Gastroesophageal sphincter (tissue), 4 donors: ENCODE results near the gene CYTH3. TPM values are rescaled to one million over a fixed set of nuclear protein-coding genes. Genes with fewer than 3 reads are reported as not detected.

ENCODE experiments used
- ATAC-seq: fragments of 150-250 bp; one replicate; pipeline ENCODE4 v1.9.1; 2016; ENCODE audit warnings: mild to moderate bottlenecking, moderate library complexity
- H3K27ac ChIP-seq, 4 donors: fragments of 200-600 bp; sonication (generic) in 3 of 4; 1 replicate in 3 of 4; 2 replicates in 1 of 4; pipeline ENCODE4 v1.5.1; 2016 to 2019
- H3K27me3 ChIP-seq: fragments of 200-600 bp; sonication (generic); one replicate; pipeline ENCODE4 v1.5.1; 2019
- H3K36me3 ChIP-seq, 2 donors: fragments of 200-600 bp; sonication (generic); one replicate each; pipeline ENCODE4 v1.5.1; 2019; ENCODE audit warnings: control low read depth in 1 of 2
- H3K4me1 ChIP-seq, 3 donors: fragments of 200-600 bp; sonication (generic); 1 replicate in 2 of 3; 2 replicates in 1 of 3; pipeline ENCODE4 v1.5.1; 2016 to 2019; ENCODE audit warnings: control low read depth in 2 of 3
- H3K4me3 ChIP-seq, 2 donors: fragments of 200-600 bp; sonication (generic); one replicate each; pipeline ENCODE4 v1.5.1; 2019; ENCODE audit warnings: mild to moderate bottlenecking in 1 of 2, moderate library complexity in 1 of 2
- H3K9me3 ChIP-seq, 3 donors: fragments of 200-600 bp; sonication (generic); one replicate each; pipeline ENCODE4 v1.5.1; 2017 to 2019; ENCODE audit warnings: control low read depth in 2 of 3
- EP300 ChIP-seq: sonication (generic); formaldehyde crosslinking; IDR thresholded peaks from one replicate; pipeline ENCODE4 v1.6.1; 2017; ENCODE audit warnings: antibody characterized with exemption, mild to moderate bottlenecking
- POLR2A ChIP-seq, 2 donors: fragments of 450-650 bp; IDR thresholded peaks; one replicate each; pipeline ENCODE4 v1.6.1; 2017; ENCODE audit warnings: antibody characterized with exemption in 2 of 2, mild to moderate bottlenecking in 2 of 2, moderate library complexity in 1 of 2
- POLR2AphosphoS5 ChIP-seq: sonication (generic); formaldehyde crosslinking; IDR thresholded peaks from one replicate; pipeline ENCODE4 v1.6.1; 2017; ENCODE audit warnings: antibody characterized with exemption
- WGBS, 2 donors: methylation state at CpG; one replicate each; pipeline ENCODE4 v1.1.5; 2018; ENCODE audit warnings: low coverage in 1 of 2; 5-methylcytosine and 5-hydroxymethylcytosine counted together
- total RNA-seq, 4 donors: library from RNA; depleted of rRNA; stranded (reverse); fragments of >200 nt; gene quantifications; one replicate each; pipeline ENCODE4 v1.1.0, GENCODE V29; 2016
- TF ChIP-seq, protein P1 (sequence below), 4 experiments: fragments of 200-600 bp in 2 of 4; fragments of 450-650 bp in 2 of 4; sonication (generic) in 1 of 4; IDR thresholded peaks; one replicate each; pipeline ENCODE4 v1.5.1; 2017 to 2019; ENCODE audit warnings: antibody characterized with exemption in 4 of 4, mild to moderate bottlenecking in 2 of 4, moderate library complexity in 2 of 4

CYTH3 gene
- total RNA-seq, 4 donors from 2014 or later, result 25.8 to 61.9 (median 39.4) TPM

DNA sequence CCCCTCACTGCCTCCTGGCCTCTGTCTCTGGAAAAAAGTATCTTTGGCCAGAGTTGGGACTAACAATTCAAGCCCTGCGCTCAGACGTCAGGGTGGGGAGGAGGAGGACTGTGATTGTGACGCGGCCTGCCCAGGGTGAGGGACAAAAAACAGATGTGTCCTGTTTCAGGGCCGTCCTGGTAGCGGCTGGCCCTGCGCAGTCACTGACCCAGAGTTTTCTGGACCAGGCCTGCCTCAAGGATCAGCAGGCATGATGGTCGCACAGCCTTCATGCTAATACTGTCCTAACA lies 110.1 kb downstream of the CYTH3 start:
- peaks cover 0 to 75% of the 10 kb centered on the region in 2 donors for H3K36me3 ChIP-seq
- no peaks in the 10 kb centered on the region for H3K27me3 ChIP-seq
- peak; percentile 49 for ATAC-seq
- H3K4me3 ChIP-seq, result no peak overlapping the region
- peaks cover 0 to 42% (median 7%) of the 10 kb centered on the region in 3 donors for H3K4me1 ChIP-seq
- no CpG with 5 or more reads among the region's 8 CpGs for WGBS, 2 donors
- H3K9me3 ChIP-seq, result no peaks in the 10 kb centered on the region
- TF ChIP-seq, protein P1, sequence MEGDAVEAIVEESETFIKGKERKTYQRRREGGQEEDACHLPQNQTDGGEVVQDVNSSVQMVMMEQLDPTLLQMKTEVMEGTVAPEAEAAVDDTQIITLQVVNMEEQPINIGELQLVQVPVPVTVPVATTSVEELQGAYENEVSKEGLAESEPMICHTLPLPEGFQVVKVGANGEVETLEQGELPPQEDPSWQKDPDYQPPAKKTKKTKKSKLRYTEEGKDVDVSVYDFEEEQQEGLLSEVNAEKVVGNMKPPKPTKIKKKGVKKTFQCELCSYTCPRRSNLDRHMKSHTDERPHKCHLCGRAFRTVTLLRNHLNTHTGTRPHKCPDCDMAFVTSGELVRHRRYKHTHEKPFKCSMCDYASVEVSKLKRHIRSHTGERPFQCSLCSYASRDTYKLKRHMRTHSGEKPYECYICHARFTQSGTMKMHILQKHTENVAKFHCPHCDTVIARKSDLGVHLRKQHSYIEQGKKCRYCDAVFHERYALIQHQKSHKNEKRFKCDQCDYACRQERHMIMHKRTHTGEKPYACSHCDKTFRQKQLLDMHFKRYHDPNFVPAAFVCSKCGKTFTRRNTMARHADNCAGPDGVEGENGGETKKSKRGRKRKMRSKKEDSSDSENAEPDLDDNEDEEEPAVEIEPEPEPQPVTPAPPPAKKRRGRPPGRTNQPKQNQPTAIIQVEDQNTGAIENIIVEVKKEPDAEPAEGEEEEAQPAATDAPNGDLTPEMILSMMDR (IDR thresholded peaks at IDR 0.05), result no peak
- TF ChIP-seq EP300, result no peak
- TF ChIP-seq POLR2A (IDR thresholded peaks at IDR 0.05), result no peak
- peak; percentile 29 for TF ChIP-seq POLR2AphosphoS5
- H3K27ac ChIP-seq, result peak overlapping the region in 3 of 4 donors; percentile 64 to 67 (median 65)

DNA sequence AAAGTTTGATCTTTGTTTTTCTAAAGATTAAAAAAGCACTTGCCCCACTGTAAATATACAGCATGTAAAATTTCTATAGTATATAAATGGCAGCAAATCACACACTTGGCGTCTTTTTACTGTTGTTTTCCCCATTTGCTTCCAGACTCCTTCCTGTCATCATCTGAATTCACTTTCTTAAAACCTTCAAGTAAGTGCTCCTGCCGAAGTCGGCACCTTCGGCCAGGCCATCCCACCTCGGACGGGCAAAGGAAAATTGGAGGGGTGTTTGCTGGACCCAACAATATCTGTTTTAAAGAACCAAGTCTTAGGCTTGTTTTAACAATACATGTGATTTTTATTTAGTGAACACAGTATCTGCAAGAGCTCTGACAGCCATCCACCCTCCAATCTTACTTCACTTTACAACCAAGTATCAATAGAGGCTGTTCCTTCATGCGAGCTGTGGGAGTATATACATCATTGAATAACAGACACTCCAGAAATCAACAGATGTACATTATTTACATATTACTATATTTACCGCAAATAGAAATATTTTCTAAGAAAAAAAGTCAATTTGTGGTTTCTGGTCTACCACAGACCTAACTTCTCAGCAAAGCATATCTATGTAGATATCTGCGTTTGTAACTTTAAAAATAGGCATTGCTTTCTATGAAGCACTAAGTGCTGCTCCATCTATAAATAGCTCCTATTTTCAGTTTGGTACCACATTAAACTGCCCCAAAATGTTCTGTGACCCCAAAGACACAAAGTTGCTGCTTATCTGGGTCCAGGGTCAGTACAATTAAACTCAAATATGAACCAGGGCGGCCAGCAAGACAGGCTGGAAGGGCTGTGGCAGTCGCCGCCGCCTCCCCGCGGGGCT lies 110.7 kb downstream of the CYTH3 start:
- no peaks in the 10 kb centered on the region for H3K27me3 ChIP-seq
- 67 to 69% methylated on average over 8 to 9 of the region's 15 CpGs for WGBS, 2 donors
- TF ChIP-seq, protein P1 (IDR thresholded peaks at IDR 0.05), result no peak
- no peak for TF ChIP-seq POLR2AphosphoS5
- no peak for TF ChIP-seq EP300
- no peak for TF ChIP-seq POLR2A (IDR thresholded peaks at IDR 0.05)
- H3K4me1 ChIP-seq, result peaks cover 0 to 37% (median 7%) of the 10 kb centered on the region in 3 donors
- no peaks in the 10 kb centered on the region for H3K9me3 ChIP-seq
- H3K36me3 ChIP-seq, result peaks cover 0 to 77% of the 10 kb centered on the region in 2 donors
- peak overlapping the region in 3 of 4 donors; percentile 64 to 67 (median 65) for H3K27ac ChIP-seq
- ATAC-seq, result no peak
- H3K4me3 ChIP-seq, result no peak overlapping the region

DNA sequence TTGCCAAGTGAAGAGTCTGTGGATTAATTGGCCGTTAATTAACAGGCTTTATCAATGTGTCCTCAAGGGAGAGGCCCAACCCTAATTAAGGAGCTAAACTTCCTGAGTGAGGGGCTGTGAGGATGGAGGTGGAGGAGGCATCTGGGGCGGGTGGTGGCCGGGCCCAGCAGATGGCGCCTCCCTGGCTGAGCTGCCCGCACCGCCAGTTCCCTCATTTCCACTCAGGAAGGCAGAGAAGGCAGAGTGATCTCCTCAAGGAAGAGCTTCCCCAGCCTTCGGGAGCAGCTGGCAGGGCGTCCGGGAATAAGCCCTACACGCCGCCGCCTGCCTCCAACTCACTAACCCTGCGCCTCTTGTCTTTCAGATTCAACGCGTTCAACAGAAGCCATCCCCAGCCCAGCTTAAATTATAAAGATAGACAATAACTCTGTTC lies 112.2 kb downstream of the CYTH3 start:
- Histone ChIP-seq H3K9me3 (no peaks in the 10 kb centered on the region), H3K27me3 (no peaks in the 10 kb centered on the region), H3K4me1 (peaks cover 0 to 37% (median 7%) of the 10 kb centered on the region in 3 donors), H3K4me3 (no peak overlapping the region), H3K27ac (peak overlapping the region in 3 of 4 donors; percentile 13 to 67 (median 64)), H3K36me3 (peaks cover 0 to 84% of the 10 kb centered on the region in 2 donors)
- peak; percentile 89 for ATAC-seq
- TF ChIP-seq POLR2A (IDR thresholded peaks at IDR 0.05) (no peak), EP300 (no peak), POLR2AphosphoS5 (peak; percentile 39)
- TF ChIP-seq, protein P1 (IDR thresholded peaks at IDR 0.05), result peak in 3 of 4 experiments; percentile 78 to 90 (median 82)
- 8% methylated on average over 2 to 11 of the region's 15 CpGs for WGBS, 2 donors

DNA sequence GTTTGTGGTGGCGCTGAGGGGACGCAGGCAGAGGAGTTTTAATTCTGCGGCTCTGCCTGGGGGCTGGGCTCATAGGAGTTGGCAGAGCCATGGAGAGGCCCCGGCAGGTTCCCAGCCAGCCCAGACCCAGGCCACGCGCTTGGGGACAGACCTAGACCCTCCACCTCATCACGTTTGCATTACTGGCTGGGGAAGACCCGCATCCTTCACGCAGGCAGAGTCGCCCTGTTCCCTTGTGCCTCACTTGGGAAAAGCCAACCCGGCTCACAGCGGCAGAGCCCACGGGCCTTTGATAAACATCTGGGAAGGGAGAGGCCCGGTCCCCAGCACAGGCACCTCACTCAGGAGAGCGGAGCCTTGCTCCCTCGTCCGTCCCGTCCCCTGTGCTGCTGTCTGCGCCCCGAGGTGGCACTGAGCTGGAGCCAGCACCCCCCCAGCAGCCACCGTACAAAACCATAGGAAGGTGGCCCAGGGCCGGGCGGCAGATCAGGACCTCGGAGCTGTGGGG lies 112.8 kb downstream of the CYTH3 start:
- H3K4me3 ChIP-seq, result no peak overlapping the region
- peaks cover 0 to 37% (median 7%) of the 10 kb centered on the region in 3 donors for H3K4me1 ChIP-seq
- peaks cover 0 to 84% of the 10 kb centered on the region in 2 donors for H3K36me3 ChIP-seq
- no peaks in the 10 kb centered on the region for H3K9me3 ChIP-seq
- H3K27ac ChIP-seq, result peak overlapping the region in 3 of 4 donors; percentile 13 to 67 (median 64)
- no peaks in the 10 kb centered on the region for H3K27me3 ChIP-seq
- no peak for ATAC-seq
- no CpG with 5 or more reads among the region's 24 CpGs for WGBS, 2 donors
- no peak for TF ChIP-seq EP300
- TF ChIP-seq POLR2AphosphoS5, result no peak
- TF ChIP-seq, protein P1 (IDR thresholded peaks at IDR 0.05), result no peak
- no peak for TF ChIP-seq POLR2A (IDR thresholded peaks at IDR 0.05)

DNA sequence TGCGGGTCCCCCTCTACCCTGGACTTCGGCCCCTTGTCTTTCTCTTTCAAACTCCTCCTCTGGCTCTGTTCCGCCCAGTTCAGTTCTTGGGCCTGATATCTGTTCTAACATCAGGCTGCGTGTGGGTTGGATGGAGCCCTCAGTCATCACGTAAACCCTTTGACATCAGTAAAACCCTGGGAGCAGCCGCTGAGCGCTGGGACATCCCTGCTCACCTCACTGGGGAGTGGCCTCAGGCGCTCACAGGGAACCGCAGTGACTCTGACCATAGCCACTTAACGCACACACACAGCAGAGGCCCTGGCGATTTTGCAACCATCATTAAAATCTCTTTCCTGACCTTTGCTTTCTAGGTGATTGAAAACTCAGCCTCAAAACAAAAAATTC lies 113.3 kb downstream of the CYTH3 start:
- no peak for ATAC-seq
- TF ChIP-seq POLR2AphosphoS5 (no peak), EP300 (no peak), POLR2A (IDR thresholded peaks at IDR 0.05) (no peak)
- TF ChIP-seq, protein P1 (IDR thresholded peaks at IDR 0.05), result no peak
- Histone ChIP-seq H3K4me3 (no peak overlapping the region), H3K27ac (peak overlapping the region in 1 of 4 donors; percentile 64), H3K36me3 (peaks cover 0 to 84% of the 10 kb centered on the region in 2 donors), H3K9me3 (no peaks in the 10 kb centered on the region), H3K27me3 (no peaks in the 10 kb centered on the region), H3K4me1 (peaks cover 0 to 37% (median 7%) of the 10 kb centered on the region in 3 donors)
- WGBS, 2 donors, result 100% methylated on average over 2 of the region's 11 CpGs
